HCT116 (cell line): Measurements from ENCODE around the gene PTPRF.
"Not testable (repeated sequence)": the region's sequence is repeated elsewhere in the genome, so short reads cannot be mapped to it uniquely, and the experiment has no call there.

Experiments used
- ATF3 ChIP-seq: IDR thresholded peaks from 2 replicates; pipeline ENCODE4 v1.6.1; 2012
- CEBPB ChIP-seq: IDR thresholded peaks from 2 replicates; pipeline ENCODE4 v1.6.1; 2012; ENCODE audit warnings: low read depth
- CTCF ChIP-seq, 3 experiments: fragments of 200-600 bp in 1 of 3; sonication (generic) in 1 of 3; IDR thresholded peaks in 2 of 3; conservative IDR thresholded peaks in 1 of 3; 2 replicates each; pipeline ENCODE4 v1.5.1; 2012 to 2017; ENCODE audit warnings: low read depth in 2 of 3, low read length in 2 of 3, antibody characterized with exemption in 1 of 3, borderline replicate concordance in 1 of 3, control low read depth in 1 of 3, mild to moderate bottlenecking in 1 of 3, mixed read lengths in 1 of 3, mixed run types in 1 of 3, moderate library complexity in 1 of 3; ENCODE audit not compliant: insufficient read depth in 1 of 3
- EZH2 ChIP-seq: fragments of 200-600 bp; sonication (generic); IDR thresholded peaks from 2 replicates; pipeline ENCODE4 v1.6.1; 2017; ENCODE audit warnings: antibody characterized with exemption, mixed run types
- POLR2AphosphoS5 ChIP-seq: IDR thresholded peaks from 2 replicates; pipeline ENCODE4 v1.6.1; 2011; ENCODE audit warnings: mild to moderate bottlenecking, low read depth, low read length, moderate library complexity
- RAD21 ChIP-seq: IDR thresholded peaks from 2 replicates; pipeline ENCODE4 v1.6.1; 2012; ENCODE audit warnings: low read depth, mild to moderate bottlenecking

GRCh38 chr1:43647331-43647730 is 116.6 kb downstream of the PTPRF start:
- TF ChIP-seq RAD21; CTCF (IDR thresholded peaks at IDR 0.05 in 2 of 3, conservative IDR thresholded peaks at IDR 0.05 in 1 of 3; ENCODE audit: borderline replicate concordance in 1 of 3, insufficient read depth in 1 of 3, low read depth in 2 of 3, low read length in 2 of 3); CEBPB; EZH2; POLR2AphosphoS5; ATF3: not testable (repeated sequence)
